Hematopoietic multipotent progenitor cell treated with erythropoietin and hydrocortisone succinate and interleukin-3 and kit ligand, for 4 days (in vitro differentiated cells): ENCODE measurements around the gene CWC25.
A peak's percentile ranks its signal among the peaks of the same experiment; 100 is the strongest.

Experiments
- DNase-seq: peaks from one replicate; pipeline ENCODE4 v3.0.0-alpha.2; 2015

Gene CWC25

GRCh38 chr17:38783227-38783626, 41.9 kb downstream of the CWC25 start:
- no peak for DNase-seq

DNA sequence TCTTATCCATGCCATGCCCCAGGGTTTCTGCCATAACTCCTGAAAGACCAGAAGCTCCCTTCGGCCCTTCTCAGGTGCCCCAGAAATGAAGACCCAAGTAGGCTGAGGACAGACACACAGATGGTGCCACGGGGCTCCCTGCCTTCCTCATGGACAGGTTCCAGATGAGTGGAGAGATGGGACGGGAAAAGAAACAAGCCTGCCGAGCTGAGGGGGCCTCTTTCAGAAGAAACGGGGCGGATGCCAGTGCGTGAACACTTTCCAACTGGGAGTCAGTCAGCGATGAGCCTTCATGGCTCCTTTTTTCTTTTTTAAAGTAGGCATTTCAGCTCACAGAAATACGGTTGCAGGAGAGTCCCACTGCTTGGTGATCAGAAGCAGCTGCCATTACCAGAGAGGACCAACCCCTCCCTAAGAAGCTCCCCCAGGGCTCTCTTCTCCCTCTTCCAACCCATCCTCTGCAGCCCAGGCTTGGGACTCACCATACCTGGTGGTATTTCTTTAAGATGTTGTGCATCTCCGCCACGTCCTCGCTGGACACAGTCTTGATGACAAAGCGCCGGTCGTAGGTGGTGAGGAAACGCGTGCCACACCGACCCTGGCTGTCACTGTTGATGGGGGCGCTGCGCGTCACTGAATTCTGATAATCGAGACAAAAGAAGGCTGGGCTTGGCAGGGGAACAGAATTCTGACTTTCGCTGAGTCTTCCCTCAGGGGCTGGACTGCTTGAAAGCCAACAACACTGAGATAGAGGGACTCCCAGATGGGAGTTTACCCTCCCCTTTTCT, 45.0 kb downstream of the CWC25 start:
- DNase-seq = no peak

GRCh38 chr17:38777641-38778250, 47.4 kb downstream of the CWC25 start:
- no peak for DNase-seq

DNA sequence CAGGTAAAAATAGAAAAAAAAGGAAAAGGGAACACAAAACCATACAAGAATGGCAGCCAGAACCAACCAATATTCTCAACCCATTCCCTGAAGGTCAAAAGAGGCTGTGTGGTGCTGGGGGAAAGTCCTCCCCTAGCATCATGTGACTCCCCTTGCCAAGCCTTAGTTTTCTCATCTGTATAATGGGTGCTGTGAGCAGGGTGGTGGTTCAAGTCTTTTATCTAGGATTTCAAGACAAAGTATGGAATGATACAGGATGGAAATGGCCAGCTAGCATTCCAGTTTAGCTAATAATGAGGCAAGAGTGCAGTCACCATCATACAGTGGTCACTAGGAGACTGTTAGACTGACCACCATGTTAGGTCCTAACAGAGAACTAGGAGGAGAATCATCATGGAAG, 51.9 kb downstream of the CWC25 start:
- DNase-seq = no peak

DNA sequence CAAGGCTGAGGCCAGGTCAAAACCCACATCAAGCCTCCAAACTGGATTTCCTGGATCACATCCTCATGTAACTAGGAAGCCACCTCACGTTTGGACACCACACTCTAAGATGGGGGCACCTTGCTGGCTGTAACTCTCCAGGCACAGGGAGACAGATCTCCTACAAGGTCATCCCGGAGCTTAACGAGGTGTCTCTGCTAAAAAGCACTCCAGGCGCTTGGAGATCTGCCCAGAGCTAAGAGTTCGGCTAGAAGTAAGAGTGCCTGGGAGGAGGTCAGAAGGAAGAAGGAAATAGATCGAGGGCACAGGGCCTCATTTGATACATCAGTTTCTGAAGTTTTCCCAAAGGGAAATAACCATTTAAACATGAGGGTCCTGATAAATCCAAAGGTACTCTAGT, 56.7 kb downstream of the CWC25 start:
- no peak for DNase-seq

- DNase-seq = no peak
These were observed 58.8 kb downstream of the CWC25 start for GRCh38 chr17:38766341-38766740.

DNA sequence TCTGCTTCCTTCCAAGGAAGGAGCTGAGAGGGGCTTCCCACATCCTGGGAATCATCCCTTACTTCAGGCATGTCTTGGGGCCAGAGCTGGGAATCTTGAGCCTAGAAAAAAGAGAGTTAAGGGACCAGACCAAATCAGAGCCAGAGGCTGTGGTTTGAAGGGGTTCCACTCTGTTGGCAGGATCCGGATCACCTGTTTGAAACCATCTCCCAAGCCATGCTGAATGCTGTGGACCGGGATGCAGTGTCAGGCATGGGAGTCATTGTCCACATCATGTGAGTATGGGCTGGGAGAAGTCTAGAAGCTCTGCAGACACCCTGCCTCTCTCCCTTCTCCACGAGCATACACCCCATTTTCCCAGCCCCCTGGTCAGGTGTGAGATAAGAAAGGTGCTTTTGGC, 62.9 kb downstream of the CWC25 start:
- no peak for DNase-seq

- DNase-seq = peak; percentile 64
These were observed 63.5 kb downstream of the CWC25 start for GRCh38 chr17:38761612-38762011.

DNA sequence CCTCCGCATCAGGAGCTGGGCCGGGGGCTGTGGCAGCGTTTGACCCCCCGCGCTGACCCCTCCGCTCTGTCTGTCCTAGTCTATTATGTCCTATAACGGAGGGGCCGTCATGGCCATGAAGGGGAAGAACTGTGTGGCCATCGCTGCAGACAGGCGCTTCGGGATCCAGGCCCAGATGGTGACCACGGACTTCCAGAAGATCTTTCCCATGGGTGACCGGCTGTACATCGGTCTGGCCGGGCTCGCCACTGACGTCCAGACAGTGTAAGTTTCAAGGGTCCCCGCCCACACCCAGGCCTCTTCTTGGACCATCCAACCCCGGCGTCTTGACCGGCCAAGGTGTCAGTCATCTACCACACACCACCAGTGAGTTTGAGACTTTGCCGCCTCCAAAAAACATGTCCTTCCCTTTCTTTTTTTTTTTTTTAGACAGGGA, 72.0 kb downstream of the CWC25 start:
- DNase-seq = no peak

GRCh38 chr17:38752308-38753070, 72.6 kb downstream of the CWC25 start, which contains the start of gene PSMB3:
Gene PSMB3, plus strand, starts transcription at chr17:38752741. Its CDS starts 86 bp downstream, at chr17:38752827.
- DNase-seq = peak; percentile 100

- peak; percentile 91 for DNase-seq
These were observed 73.3 kb downstream of the CWC25 start for GRCh38 chr17:38751808-38752307.

DNA sequence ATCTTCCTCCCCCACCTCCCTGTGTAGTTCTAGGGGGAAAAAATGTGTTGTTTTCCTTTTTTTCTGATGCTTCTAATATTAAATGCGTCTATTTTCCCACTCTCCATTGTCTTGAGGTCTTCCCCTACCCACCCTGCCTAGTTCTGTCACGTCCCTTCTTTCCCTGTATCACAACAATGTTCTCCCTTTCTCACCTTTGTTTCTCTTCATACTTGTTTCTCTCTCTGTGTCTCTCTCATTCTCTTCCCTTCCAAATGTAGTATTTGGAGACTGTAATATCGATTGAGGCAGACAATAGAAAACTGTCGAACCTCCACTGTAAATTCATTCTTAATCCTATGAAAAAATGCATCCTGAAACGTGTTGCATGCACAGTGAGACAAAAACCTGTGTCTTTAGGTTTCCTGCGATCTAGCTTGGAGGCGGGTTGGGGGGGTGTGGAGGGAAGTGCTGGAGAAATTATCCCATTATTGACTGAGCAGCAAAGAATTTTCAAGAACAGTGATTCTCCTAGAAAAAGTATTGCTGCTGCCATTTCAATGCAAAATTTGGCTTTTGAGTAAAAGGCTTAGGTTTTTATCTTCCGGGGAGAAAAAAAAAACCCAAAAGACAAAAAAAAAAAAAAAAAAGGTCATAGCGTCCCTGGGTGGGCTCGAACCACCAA, 73.8 kb downstream of the CWC25 start:
- DNase-seq = no peak
